GM23338 (cell line): ENCODE results near the gene SPP2. TPM values are rescaled to one million over a fixed set of nuclear protein-coding genes. Genes with fewer than 3 reads are reported as not detected.

Experiments used
- ATAC-seq: fragments of 200-7000 bp; cut with Tn5 transposase; 3 replicates; pipeline ENCODE4 v1.9.1; 2020
- DNase-seq: peaks from one replicate; pipeline ENCODE4 v3.0.0-alpha.2; 2015; ENCODE audit warnings: low spot score
- H2AFZ ChIP-seq: fragments of 200-600 bp; sonication (generic); 2 replicates; pipeline ENCODE4 v1.8.0; 2016; ENCODE audit warnings: antibody characterized with exemption, mild to moderate bottlenecking, moderate library complexity
- H3F3A ChIP-seq: fragments of 200-600 bp; sonication (generic); replicated peaks from 2 replicates; pipeline ENCODE4 v1.8.0; 2017; ENCODE audit warnings: antibody characterized with exemption, mixed run types, low read depth
- H3K27ac ChIP-seq: fragments of 200-600 bp; sonication (generic); 2 replicates; pipeline ENCODE4 v1.6.1; 2016; ENCODE audit warnings: low read depth
- H3K27me3 ChIP-seq: fragments of 200-600 bp; sonication (generic); 2 replicates; pipeline ENCODE4 v1.8.0; 2016; ENCODE audit warnings: mild to moderate bottlenecking, mixed run types, moderate library complexity; ENCODE audit not compliant: insufficient read depth
- H3K36me3 ChIP-seq: fragments of 200-600 bp; sonication (generic); 2 replicates; pipeline ENCODE4 v1.8.0; 2016; ENCODE audit warnings: mild to moderate bottlenecking; ENCODE audit not compliant: insufficient read depth
- H3K4me1 ChIP-seq: fragments of 200-600 bp; sonication (generic); 2 replicates; pipeline ENCODE4 v1.8.0; 2016; ENCODE audit warnings: mild to moderate bottlenecking, moderate library complexity; ENCODE audit not compliant: insufficient read depth
- H3K4me2 ChIP-seq: fragments of 200-600 bp; sonication (generic); 2 replicates; pipeline ENCODE4 v1.7.1; 2017; ENCODE audit warnings: mixed run types
- H3K4me3 ChIP-seq: fragments of 200-600 bp; sonication (generic); 2 replicates; pipeline ENCODE4 v1.6.1; 2016; ENCODE audit warnings: mixed run types
- H3K79me2 ChIP-seq: fragments of 200-600 bp; sonication (generic); replicated peaks from 2 replicates; pipeline ENCODE4 v1.8.0; 2017; ENCODE audit warnings: mild to moderate bottlenecking; ENCODE audit not compliant: insufficient read depth
- H3K9me2 ChIP-seq: fragments of 200-600 bp; sonication (generic); 2 replicates; pipeline ENCODE4 v1.8.0; 2017; ENCODE audit not compliant: insufficient read depth
- H4K20me1 ChIP-seq: fragments of 200-600 bp; sonication (generic); replicated peaks from 2 replicates; pipeline ENCODE4 v1.8.0; 2017; ENCODE audit warnings: mild to moderate bottlenecking; ENCODE audit not compliant: insufficient read depth
- H3K27ac Mint-ChIP-seq: 2 replicates; pipeline ENCODE4 v1.8.0; 2020; ENCODE audit warnings: inconsistent platforms, mild to moderate bottlenecking, moderate library complexity, mixed read lengths
- H3K27me3 Mint-ChIP-seq: 3 replicates; pipeline ENCODE4 v1.8.0; 2022; ENCODE audit warnings: low read depth, mild to moderate bottlenecking, moderate library complexity, mixed read lengths, inconsistent platforms; ENCODE audit not compliant: insufficient read depth, poor library complexity
- H3K36me3 Mint-ChIP-seq: 3 replicates; pipeline ENCODE4 v1.8.0; 2021; ENCODE audit warnings: low read depth, mild to moderate bottlenecking, inconsistent platforms, moderate library complexity, mixed read lengths
- H3K4me1 Mint-ChIP-seq: 3 replicates; pipeline ENCODE4 v1.8.0; 2020; ENCODE audit warnings: mild to moderate bottlenecking, inconsistent platforms, mixed read lengths
- H3K4me3 Mint-ChIP-seq: 3 replicates; pipeline ENCODE4 v1.8.0; 2021; ENCODE audit warnings: moderate library complexity, mild to moderate bottlenecking, inconsistent platforms, mixed read lengths
- H3K9me3 Mint-ChIP-seq: 3 replicates; pipeline ENCODE4 v1.8.0; 2020; ENCODE audit warnings: moderate library complexity, mild to moderate bottlenecking, inconsistent platforms, mixed read lengths
- CTCF ChIP-seq, 2 experiments: fragments of 200-600 bp in 1 of 2; sonication (generic) in 1 of 2; conservative IDR thresholded peaks; 2 replicates each; pipeline versions ENCODE4 v1.5.1 to v1.6.1; 2016 to 2017; ENCODE audit warnings: antibody characterized with exemption in 2 of 2, low read depth in 2 of 2, mild to moderate bottlenecking in 2 of 2, moderate library complexity in 1 of 2
- ETS1 ChIP-seq: IDR thresholded peaks from 2 replicates; pipeline ENCODE4 v1.6.1; 2016; ENCODE audit warnings: antibody characterized with exemption
- EZH2 ChIP-seq: fragments of 200-600 bp; sonication (generic); IDR thresholded peaks from one replicate; pipeline ENCODE4 v1.8.0; 2017; ENCODE audit warnings: antibody characterized with exemption, mild to moderate bottlenecking, low read depth; ENCODE audit not compliant: unreplicated experiment
- EZH2phosphoT487 ChIP-seq: fragments of 200-600 bp; sonication (generic); IDR thresholded peaks from one replicate; pipeline ENCODE4 v1.8.1; 2018; ENCODE audit warnings: antibody characterized with exemption; ENCODE audit not compliant: unreplicated experiment
- JUNB ChIP-seq: IDR thresholded peaks from one replicate; pipeline ENCODE4 v1.6.1; 2016; ENCODE audit warnings: antibody characterized with exemption; ENCODE audit not compliant: unreplicated experiment
- NANOG ChIP-seq: IDR thresholded peaks from 2 replicates; pipeline ENCODE4 v1.6.1; 2016; ENCODE audit warnings: antibody characterized with exemption, borderline replicate concordance
- POLR2AphosphoS5 ChIP-seq: IDR thresholded peaks from 2 replicates; pipeline ENCODE4 v1.6.1; 2016; ENCODE audit warnings: antibody characterized with exemption, low read depth
- REST ChIP-seq: IDR thresholded peaks from one replicate; pipeline ENCODE4 v1.6.1; 2018; ENCODE audit warnings: antibody characterized with exemption; ENCODE audit not compliant: unreplicated experiment
- ZNF114 ChIP-seq: fragments of 250-450 bp; sonication (Bioruptor Pico); IDR thresholded peaks from 2 replicates; pipeline ENCODE4 v1.5.0; 2020; ENCODE audit warnings: mild to moderate bottlenecking, moderate library complexity
- ZNF462 ChIP-seq: fragments of 250-450 bp; sonication (Bioruptor Pico); IDR thresholded peaks from 2 replicates; pipeline ENCODE4 v1.5.0; 2020; ENCODE audit warnings: mild to moderate bottlenecking, moderate library complexity
- polyA plus RNA-seq: library from polyadenylated mRNA; unstranded; fragments of >200 nt; fragmentation: Nextera tagmentation; extraction: Ambion mirVana; gene quantifications from 2 replicates; pipeline ENCODE4 v1.2.1, GENCODE V29; 2016
- total RNA-seq: library from RNA; depleted of rRNA; stranded (reverse); fragments of >200 nt; shearing (Covaris generic); gene quantifications from 2 replicates; pipeline ENCODE4 v1.2.3, GENCODE V29; 2014

SPP2 gene
- total and polyA plus RNA-seq, 2 experiments from 2014 or later = not detected

GRCh38 chr2:234046521-234046920, 4.0 kb upstream of the SPP2 start (continued):
- TF ChIP-seq EZH2 (no peak), ETS1 (no peak), JUNB (no peak), EZH2phosphoT487 (no peak), POLR2AphosphoS5 (no peak), CTCF (conservative IDR thresholded peaks at IDR 0.05; ENCODE audit: low read depth in 2 of 2) (no peak), ZNF114 (no peak)

GRCh38 chr2:234047361-234047760, 3.1 kb upstream of the SPP2 start:
- no peaks in the 10 kb centered on the region for H4K20me1 ChIP-seq
- H3K27me3 Mint-ChIP-seq = no peaks in the 10 kb centered on the region
- no peak for DNase-seq
- peaks cover 9% of the 10 kb centered on the region for H3K4me1 Mint-ChIP-seq
- no peaks in the 10 kb centered on the region for H3K79me2 ChIP-seq
- H3K36me3 ChIP-seq = no peaks in the 10 kb centered on the region
- no peak overlapping the region for H3K4me3 Mint-ChIP-seq
- ATAC-seq = no peak
- 0 out of 2 replicates have a peak, but pooled peaks cover 12% of the 10 kb centered on the region for H3K9me2 ChIP-seq
- TF ChIP-seq ZNF462 (CRISPR knock-in tag) (no peak), ETS1 (no peak), NANOG (no peak), REST (no peak), JUNB (no peak), POLR2AphosphoS5 (no peak)
- H3K4me3 ChIP-seq = no peak overlapping the region
- H3K4me1 ChIP-seq = 0 out of 2 replicates have a peak, but pooled peaks cover 5% of the 10 kb centered on the region
- no peak overlapping the region for H3K27ac Mint-ChIP-seq
- no peaks in the 10 kb centered on the region for H3K36me3 Mint-ChIP-seq
- H3K4me2 ChIP-seq = no peak overlapping the region
- H3K27me3 ChIP-seq = no peaks in the 10 kb centered on the region
- H3F3A ChIP-seq = no peaks in the 10 kb centered on the region
- H2AFZ ChIP-seq = no peak overlapping the region
- H3K27ac ChIP-seq = no peak overlapping the region
- H3K9me3 Mint-ChIP-seq = no peaks in the 10 kb centered on the region
